Stimulated activated naive CD4-positive, alpha-beta T cell treated with Interleukin-2 at 50 U/mL for 16 hours (primary cell): ENCODE results near the gene TMEM53.
A peak's percentile ranks its signal among the peaks of the same experiment; 100 is the strongest.

Experiments used
- DNase-seq: peaks from one replicate; lab custom pipeline; 2025; lab: John Stamatoyannopoulos, UW

TMEM53 gene

DNA sequence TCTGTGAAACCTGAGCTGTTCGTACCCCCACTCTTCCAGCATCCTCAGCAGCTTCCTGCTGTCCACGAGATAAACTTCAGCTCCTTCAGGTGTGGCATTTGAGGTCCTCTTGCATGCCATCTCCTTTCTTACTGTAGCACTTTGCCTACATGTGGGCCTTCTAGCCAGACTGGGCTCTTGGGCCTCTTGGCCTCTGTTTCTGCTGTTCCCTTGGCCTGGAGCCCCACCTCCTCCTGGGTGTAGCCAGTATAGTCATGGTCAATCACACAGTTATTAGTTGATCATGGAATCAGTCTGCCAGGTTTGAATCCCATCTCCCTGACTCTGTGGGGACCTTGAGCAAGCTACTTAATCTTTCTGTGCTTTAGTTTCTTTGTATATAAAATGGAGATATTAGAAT, 26.4 kb downstream of the TMEM53 start:
- no peak for DNase-seq

DNA sequence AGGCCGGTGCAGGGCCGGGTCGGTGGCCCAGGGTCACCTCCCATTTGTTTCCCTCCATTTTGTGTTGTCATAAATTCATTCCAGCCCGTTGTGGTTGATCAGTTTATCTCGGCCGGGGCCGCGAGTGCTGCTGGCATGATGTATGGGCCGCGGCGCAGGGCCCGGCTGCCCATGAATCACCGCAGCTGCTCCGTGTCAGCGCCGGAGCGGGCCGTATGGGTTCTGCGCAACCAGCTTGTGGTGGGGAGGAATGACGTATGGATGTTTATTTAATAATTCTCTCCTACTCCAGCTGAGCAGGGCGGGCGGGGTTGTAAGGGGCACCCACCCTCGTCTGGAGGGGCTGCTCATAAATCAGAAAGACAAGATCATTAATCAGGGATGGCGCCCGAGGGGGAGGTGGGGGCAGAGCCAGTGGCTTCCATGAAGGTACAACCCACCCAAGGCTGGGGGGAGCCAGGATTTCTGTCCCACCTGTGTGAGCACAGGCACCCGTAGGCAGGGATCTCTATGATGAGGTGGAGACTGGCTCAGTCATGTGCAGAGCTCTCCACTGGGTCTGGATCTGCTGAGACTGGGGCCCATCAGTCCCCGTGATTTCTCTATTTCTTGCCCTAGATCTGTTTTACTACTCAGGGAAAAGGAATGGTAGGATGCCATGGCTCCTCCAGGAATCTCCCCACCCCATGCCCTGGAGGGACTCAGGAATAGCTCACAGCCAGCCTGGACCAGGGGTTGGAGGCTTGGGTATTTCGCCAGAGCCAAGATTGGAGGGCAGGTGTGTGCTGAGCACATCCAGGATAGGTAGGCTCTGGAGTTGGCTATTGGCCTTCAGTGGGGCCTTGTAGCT, 27.8 kb downstream of the TMEM53 start:
- DNase-seq: no peak

- DNase-seq: no peak
Observed at GRCh38 chr1:44645476-44646244, 28.6 kb downstream of the TMEM53 start.

DNA sequence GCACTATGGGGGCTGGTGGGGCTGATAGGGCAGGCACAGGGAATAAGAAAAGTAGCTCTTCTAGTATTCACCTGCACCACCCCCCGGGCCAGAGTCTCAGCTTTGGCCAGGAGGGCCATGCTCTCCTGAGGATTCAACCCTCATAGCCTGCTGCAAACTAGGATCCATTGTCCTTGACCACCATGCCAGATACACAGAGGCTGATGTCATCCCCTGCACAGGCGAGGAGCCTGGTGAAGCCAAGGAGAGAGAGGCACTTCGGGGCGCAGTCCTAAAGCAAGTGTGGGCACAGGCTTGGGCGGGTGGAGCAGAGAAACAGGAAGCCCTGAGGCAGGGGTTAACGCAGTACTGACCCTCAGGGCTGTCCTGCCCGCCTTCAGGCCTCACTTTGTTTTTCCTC, 29.5 kb downstream of the TMEM53 start:
- DNase-seq: no peak

GRCh38 chr1:44643721-44644334, 30.5 kb downstream of the TMEM53 start:
- no peak for DNase-seq

DNA sequence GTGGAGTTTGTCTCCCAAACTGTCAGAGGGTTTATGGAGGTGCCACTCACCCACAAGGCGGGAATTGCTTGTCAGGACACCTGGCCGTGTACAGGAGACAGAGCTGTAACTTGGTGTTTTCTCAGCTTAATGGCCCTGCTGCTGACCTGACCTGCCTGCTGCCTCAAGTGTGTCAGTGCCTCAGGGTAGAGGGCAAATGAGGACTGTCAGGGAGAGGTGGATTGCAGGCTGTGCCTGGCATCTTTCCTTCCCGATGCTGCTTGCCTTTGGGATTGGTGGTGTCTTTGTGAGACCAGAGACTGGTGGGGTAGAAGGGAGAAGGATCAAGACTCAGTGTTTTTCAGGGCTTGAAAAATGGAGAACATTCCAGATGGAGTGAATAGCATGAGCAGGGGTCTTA, 31.4 kb downstream of the TMEM53 start:
- no peak for DNase-seq

DNA sequence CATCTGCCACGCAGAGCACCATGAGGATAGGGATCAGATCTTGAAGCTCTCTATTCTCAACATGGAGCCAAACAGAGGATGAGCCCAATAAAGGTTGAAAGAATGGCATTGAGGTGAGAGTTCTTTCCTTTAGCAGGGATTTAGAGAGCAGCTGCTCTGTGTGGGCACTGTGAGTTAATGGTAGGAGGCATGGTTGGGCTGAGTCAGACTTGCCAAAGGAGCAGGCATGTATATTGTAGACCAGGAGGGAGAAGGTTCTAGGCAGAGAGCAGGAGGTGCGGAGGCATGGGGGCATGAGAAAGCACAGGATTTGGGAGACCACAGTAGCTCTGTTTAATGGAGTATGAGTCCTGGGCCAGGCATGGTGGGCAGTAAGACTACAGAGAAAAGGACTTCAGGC, 32.0 kb downstream of the TMEM53 start:
- no peak for DNase-seq

DNA sequence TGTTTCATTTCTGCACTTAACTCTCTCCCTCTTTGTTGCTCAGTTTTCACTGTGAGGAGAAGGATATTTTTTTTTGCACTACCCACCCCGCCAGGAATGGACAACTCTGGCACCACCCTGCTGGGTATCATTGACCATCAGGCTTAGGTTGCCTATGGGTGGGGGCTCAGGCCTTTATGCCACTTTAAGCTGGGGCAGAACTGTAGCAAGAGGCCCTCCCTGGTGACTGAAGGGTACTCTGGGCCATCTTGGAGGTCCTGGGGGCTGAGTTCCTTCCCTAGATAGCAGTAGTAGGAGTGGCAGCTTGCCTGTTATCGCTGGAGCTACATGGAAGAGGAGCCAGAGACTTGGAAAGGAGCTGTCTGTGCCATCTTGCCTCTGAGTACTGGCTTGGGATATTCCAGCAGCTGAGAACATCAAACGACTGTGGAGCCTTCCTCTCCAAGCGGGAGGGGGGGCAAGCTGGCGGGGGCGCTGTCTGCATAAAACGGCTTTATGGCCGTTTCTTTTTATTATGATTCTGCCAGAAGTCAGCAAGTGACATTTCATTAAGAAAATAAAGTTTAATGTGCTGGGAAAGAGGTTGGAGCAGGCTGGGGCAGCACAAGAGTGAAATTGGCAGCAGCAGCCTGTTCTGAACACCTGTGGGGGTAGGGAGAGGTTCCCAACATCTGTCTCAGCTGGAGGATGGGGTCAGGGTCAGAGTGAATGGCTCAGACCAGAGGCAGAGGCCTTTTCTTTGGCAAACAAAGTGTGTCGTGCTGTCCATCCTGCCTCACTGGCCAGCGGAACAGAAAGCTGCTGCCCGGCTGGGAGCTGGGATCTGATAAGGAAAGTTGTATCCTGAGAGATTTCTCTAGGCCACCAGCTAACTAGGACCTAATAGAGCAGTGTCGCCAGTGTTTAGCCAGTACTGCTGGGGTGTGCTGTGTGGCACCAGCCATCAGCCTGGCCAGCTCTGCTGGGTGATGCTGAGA, 32.9 kb downstream of the TMEM53 start:
- no peak for DNase-seq

DNA sequence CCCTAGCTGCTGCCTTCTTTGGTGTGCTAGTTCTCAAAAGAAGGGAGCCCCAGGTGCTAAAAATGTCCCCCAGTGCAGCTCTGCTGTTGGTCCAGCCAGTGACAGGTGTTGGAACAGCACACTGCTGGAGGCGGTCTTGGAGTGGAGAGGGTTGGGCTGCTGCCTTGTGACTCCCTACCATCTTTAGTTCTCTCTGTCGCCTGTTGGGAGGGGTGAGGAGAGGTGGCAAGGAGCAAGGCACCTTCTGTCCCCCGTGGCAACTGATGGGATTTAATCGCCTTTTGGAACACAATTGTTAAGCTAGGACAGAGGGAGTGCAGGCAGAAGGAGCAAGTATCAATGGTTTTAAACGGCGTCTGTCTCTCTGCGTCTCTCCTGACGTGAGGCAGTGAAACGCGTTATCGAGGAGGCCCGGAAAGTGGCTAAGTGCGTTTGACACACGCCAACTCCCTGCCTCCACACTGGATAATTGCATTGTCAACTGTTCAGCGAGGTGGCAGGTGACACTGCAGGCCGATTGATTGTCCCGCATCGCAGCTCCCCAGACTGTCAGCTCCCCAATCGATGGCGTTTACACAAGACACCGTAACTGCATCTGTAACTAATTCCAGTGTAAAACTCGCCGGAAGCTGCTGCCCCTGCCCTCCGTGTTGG, 34.0 kb downstream of the TMEM53 start:
- no peak for DNase-seq

DNA sequence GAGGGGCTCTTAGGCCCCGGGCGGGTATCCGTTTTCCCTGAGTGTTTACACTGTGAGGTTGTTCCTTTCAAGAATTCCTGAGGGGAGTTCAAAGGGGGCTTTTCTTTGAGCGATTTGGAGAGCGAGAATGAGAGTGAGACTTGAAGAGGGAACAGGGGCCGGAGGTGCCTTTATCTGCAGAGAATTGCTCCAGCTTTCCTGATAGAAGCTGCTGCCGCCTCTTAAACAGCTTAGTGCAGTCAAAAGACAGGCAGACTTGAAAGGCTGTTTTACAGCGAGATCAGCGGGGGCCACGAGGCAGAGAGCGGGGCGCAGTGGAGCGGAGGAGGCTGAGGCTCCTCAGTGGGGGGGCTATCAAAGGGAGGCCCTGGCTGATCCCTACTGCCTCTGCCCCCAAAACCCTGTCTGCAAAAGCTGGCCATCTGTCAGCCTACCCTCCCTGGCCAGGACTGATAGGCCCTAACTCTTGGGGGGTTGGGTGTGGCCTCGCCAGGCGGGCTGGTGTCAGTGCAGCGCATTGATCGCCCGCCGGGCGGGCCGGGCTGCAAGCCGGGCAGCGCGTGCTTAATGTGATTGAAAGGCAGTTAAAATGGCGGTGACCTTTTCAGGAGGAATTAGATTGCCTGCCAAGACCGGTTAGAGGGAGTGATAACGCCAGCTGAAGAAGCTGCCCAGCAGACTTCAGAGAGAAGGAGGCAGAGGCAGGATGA, 36.4 kb downstream of the TMEM53 start:
- no peak for DNase-seq

DNA sequence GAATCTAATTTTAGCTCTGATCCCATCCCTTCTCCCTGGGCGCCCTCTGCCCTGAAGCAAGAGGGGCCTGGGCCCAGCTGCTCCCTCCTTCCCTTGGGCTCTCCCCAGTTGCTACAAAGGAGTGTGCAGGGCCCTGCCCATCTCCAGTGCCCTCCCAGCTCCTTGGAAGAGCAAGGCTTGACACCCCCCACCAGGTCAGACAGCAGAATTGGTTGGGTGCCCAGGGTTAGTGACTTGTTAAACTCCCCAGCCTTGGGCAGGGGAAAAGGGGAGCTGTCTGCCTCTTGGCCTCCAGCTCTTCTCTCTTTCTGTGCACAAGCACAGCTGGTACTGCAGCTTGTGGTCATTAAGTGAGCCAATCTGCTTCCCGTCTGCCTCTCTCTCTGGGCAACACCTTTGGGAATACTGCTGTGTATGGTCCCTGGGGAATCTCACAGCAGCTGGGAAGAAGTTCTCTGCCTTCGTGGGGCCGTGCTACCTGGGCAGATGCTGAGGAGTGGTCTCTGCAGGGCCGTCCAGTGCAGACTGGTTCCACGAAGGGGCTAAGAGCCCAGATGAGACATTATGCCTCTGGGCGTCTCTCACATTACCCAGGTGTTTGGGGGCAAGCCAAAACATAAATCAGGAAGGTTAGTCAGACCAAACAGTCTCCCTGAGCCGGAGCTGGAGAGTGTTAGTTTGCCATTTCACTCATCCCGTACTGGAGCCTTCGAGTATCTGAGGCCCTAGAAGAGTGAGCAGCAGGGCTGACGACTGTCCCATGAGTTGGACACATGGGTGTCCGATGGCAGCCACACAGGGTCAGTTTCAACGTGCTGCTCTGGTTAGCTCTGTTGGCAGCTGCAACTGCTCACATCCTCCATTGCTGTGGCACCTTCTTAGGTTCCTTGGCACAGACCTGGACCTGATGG, 37.3 kb downstream of the TMEM53 start:
- no peak for DNase-seq

- DNase-seq: no peak
Observed at GRCh38 chr1:44636083-44636687, 38.1 kb downstream of the TMEM53 start.

- DNase-seq: no peak
Observed at GRCh38 chr1:44635439-44635838, 38.8 kb downstream of the TMEM53 start.

- no peak for DNase-seq
Observed at GRCh38 chr1:44634606-44635189, 39.6 kb downstream of the TMEM53 start.

DNA sequence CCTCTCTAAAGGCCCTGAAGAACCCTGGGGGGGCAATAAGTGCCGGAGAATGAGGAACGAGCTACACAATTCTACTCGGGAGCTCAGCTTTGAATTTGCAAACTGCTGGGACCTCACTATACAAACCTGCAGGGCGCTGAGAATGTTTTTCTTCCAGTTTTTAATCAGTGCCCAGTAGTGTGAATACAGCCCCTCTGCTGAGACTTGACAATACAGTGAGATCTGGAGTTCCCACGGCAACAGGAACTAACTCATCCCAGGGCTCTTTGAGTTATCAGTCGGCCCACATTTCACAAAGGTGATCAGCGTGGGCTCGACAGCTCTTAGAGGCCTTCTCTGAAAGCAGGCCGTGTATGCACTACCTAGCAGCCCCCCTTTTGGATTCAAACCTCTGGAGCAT, 41.7 kb downstream of the TMEM53 start:
- DNase-seq: no peak

- peak; percentile 89 for DNase-seq
Observed at GRCh38 chr1:44631647-44632539, 42.4 kb downstream of the TMEM53 start.

DNA sequence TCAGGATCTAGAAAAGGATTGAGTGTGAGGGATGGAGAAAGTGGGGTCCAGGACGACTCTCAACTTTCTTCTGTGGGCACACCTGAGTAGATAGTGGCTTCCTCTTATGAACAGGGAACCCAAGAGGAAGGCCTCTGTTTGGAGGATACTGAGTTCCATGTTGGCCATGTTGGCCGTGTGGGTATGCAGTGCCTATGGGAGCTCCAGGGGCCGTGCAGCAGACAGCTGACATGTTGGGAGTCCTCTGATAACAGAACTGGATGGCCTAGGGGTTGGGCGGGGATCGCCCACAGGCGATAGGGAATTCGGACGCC, 43.0 kb downstream of the TMEM53 start:
- no peak for DNase-seq

- no peak for DNase-seq
Observed at GRCh38 chr1:44630116-44630515, 44.2 kb downstream of the TMEM53 start.
